GM12878 (cell line): ENCODE results near the gene USP37. TPM values are rescaled to one million over a fixed set of nuclear protein-coding genes. Genes with fewer than 3 reads are reported as not detected.

ENCODE experiments used
- ATAC-seq: fragments of 200-7000 bp; cut with Tn5 transposase; 3 replicates; pipeline ENCODE4 v1.9.1; 2020; ENCODE audit warnings: mild to moderate bottlenecking, moderate library complexity
- BruUV-seq: library from RNA; stranded (reverse); fragments of 400-500 nt; replicated peaks from 2 replicates; lab custom pipeline; 2021; lab: Mats Ljungman, UMichigan
- CTCF ChIA-PET: fragments of 300-600 bp; sonication (Branson Sonifier 250); formaldehyde crosslinking; extraction: SDS; loops from one replicate; lab custom pipeline; 2021; ENCODE audit warnings: inconsistent platforms; lab: Yijun Ruan, JAX
- POLR2A ChIA-PET: fragments of 350-600 bp; formaldehyde crosslinking; extraction: SDS; loops from one replicate; lab custom pipeline; 2021; ENCODE audit warnings: inconsistent platforms; lab: Charles Lee
- RAD21 ChIA-PET: fragments of 300-600 bp; sonication (Branson Sonifier 250); formaldehyde crosslinking; loops from one replicate; lab custom pipeline; 2023; ENCODE audit warnings: antibody characterized with exemption; ENCODE audit not compliant: unreplicated experiment; lab: Charles Lee
- SMC1A ChIA-PET: fragments of 300-600 bp; sonication (Branson Sonifier 250); formaldehyde crosslinking; loops from one replicate; lab custom pipeline; 2023; ENCODE audit not compliant: unreplicated experiment, uncharacterized antibody; lab: Charles Lee
- DNase-seq: peaks from one replicate; pipeline ENCODE4 v3.0.0-alpha.2; 2011; ENCODE audit warnings: low read depth, low spot score
- FAIRE-seq: peaks from 3 replicates; lab custom pipeline; 2011; peaks lifted over from hg19 to GRCh38; lab: Jason Lieb, UNC
- H2AFZ ChIP-seq: 2 replicates; pipeline ENCODE4 v1.6.0; 2011; ENCODE audit warnings: low read depth, low read length, control low read depth; ENCODE audit not compliant: control insufficient read depth
- H3K27ac ChIP-seq: 2 replicates; pipeline ENCODE4 v1.5.1; 2011; ENCODE audit warnings: control low read depth; ENCODE audit not compliant: control insufficient read depth, insufficient read depth
- H3K27me3 ChIP-seq, 2 experiments: replicated peaks in 1 of 2; 2 replicates each; pipeline versions ENCODE4 v1.6.0 to v1.6.1; 2011; ENCODE audit warnings: low read length in 1 of 2; ENCODE audit not compliant: control insufficient read depth in 2 of 2, insufficient read depth in 2 of 2
- H3K36me3 ChIP-seq, 2 experiments: 2 replicates each; pipeline ENCODE4 v1.5.1; 2011; ENCODE audit warnings: low read length in 1 of 2; ENCODE audit not compliant: control insufficient read depth in 2 of 2, insufficient read depth in 2 of 2
- H3K4me1 ChIP-seq: 2 replicates; pipeline ENCODE4 v1.6.1; 2011; ENCODE audit warnings: mild to moderate bottlenecking, low read length, moderate library complexity, mixed read lengths; ENCODE audit not compliant: control insufficient read depth, insufficient read depth
- H3K4me2 ChIP-seq: 2 replicates; pipeline ENCODE4 v1.6.0; 2011; ENCODE audit warnings: control low read depth; ENCODE audit not compliant: control insufficient read depth, insufficient read depth
- H3K4me3 ChIP-seq: fragments of 200-600 bp; sonication (generic); 2 replicates; pipeline ENCODE4 v1.5.1; 2016
- H3K79me2 ChIP-seq: 2 replicates; pipeline ENCODE4 v1.6.0; 2011; ENCODE audit warnings: low read length; ENCODE audit not compliant: control insufficient read depth, insufficient read depth
- H3K9ac ChIP-seq: 2 replicates; pipeline ENCODE4 v1.8.0; 2011; ENCODE audit warnings: low read length, control low read depth, mixed read lengths; ENCODE audit not compliant: control insufficient read depth, insufficient read depth
- H3K9me3 ChIP-seq: replicated peaks from 3 replicates; pipeline ENCODE4 v1.5.1; 2011; ENCODE audit warnings: mild to moderate bottlenecking, low read length; ENCODE audit not compliant: control insufficient read depth, insufficient read depth
- H4K20me1 ChIP-seq: 2 replicates; pipeline ENCODE4 v1.6.0; 2011; ENCODE audit not compliant: control insufficient read depth, insufficient read depth
- ASH2L ChIP-seq: fragments of 300-600, 200-600 bp; sonication (generic); IDR thresholded peaks from 2 replicates; pipeline ENCODE4 v1.6.1; 2017; ENCODE audit warnings: low read depth, mild to moderate bottlenecking, borderline replicate concordance
- ATF3 ChIP-seq: IDR thresholded peaks from 2 replicates; pipeline ENCODE4 v1.6.1; 2011; ENCODE audit warnings: low read depth, mild to moderate bottlenecking, low read length, moderate library complexity, borderline replicate concordance; ENCODE audit errors: extremely low read depth
- BCLAF1 ChIP-seq: fragments of 450-650 bp; IDR thresholded peaks from 2 replicates; pipeline ENCODE4 v1.6.1; 2017; ENCODE audit warnings: antibody characterized with exemption, mild to moderate bottlenecking, moderate library complexity
- FOS ChIP-seq: IDR thresholded peaks from 3 replicates; pipeline ENCODE4 v1.6.1; 2011; ENCODE audit warnings: borderline replicate concordance; ENCODE audit not compliant: insufficient read length; ENCODE audit errors: extremely low read depth
- GATAD2B ChIP-seq: fragments of 450-650 bp; conservative IDR thresholded peaks from 2 replicates; pipeline ENCODE4 v1.6.1; 2017; ENCODE audit warnings: low read depth, mild to moderate bottlenecking, moderate library complexity
- HDAC2 ChIP-seq: fragments of 200-600 bp; sonication (generic); IDR thresholded peaks from 2 replicates; pipeline ENCODE4 v1.6.1; 2017
- MTA2 ChIP-seq: fragments of 450-650 bp; IDR thresholded peaks from 2 replicates; pipeline ENCODE4 v1.6.1; 2016; ENCODE audit warnings: low read depth, mild to moderate bottlenecking, moderate library complexity
- MXI1 ChIP-seq: fragments of 150-350 bp; IDR thresholded peaks from 2 replicates; pipeline ENCODE4 v1.6.1; 2011; ENCODE audit warnings: low read depth, mild to moderate bottlenecking, inconsistent platforms, low read length, improper control_type of control experiment
- NBN ChIP-seq: fragments of 450-650 bp; IDR thresholded peaks from 2 replicates; pipeline ENCODE4 v1.6.1; 2016
- NFIC ChIP-seq: IDR thresholded peaks from 2 replicates; pipeline ENCODE4 v1.6.1; 2012; ENCODE audit warnings: low read depth, mild to moderate bottlenecking, inconsistent platforms, low read length, moderate library complexity
- NFXL1 ChIP-seq: fragments of 450-650 bp; IDR thresholded peaks from 2 replicates; pipeline ENCODE4 v1.6.1; 2017; ENCODE audit warnings: antibody characterized with exemption, mild to moderate bottlenecking, borderline replicate concordance
- NR2C1 ChIP-seq: fragments of 450-650 bp; IDR thresholded peaks from 2 replicates; pipeline ENCODE4 v1.6.1; 2017; ENCODE audit warnings: antibody characterized with exemption, mild to moderate bottlenecking, moderate library complexity
- NR2C2 ChIP-seq: IDR thresholded peaks from 2 replicates; pipeline ENCODE4 v1.6.1; 2011; ENCODE audit warnings: borderline replicate concordance, low read depth; ENCODE audit not compliant: control insufficient read depth, insufficient read length
- POLR2AphosphoS2 ChIP-seq: IDR thresholded peaks from 2 replicates; pipeline ENCODE4 v1.6.1; 2011; ENCODE audit warnings: low read depth, mild to moderate bottlenecking, low read length, improper control_type of control experiment, moderate library complexity
- SIN3A ChIP-seq: IDR thresholded peaks from 2 replicates; pipeline ENCODE4 v1.6.1; 2012; ENCODE audit warnings: low read depth, low read length, improper control_type of control experiment
- SPI1 ChIP-seq: IDR thresholded peaks from 2 replicates; pipeline ENCODE4 v1.6.1; 2011; ENCODE audit warnings: low read depth, mild to moderate bottlenecking, low read length, moderate library complexity, borderline replicate concordance; ENCODE audit not compliant: insufficient read depth
- ZZZ3 ChIP-seq: IDR thresholded peaks from 2 replicates; pipeline ENCODE4 v1.6.1; 2011; ENCODE audit warnings: low read depth; ENCODE audit not compliant: control insufficient read depth, insufficient read length
- WGBS: methylation state at CpG from one replicate; pipeline ENCODE4 v1.1.6; 2016; ENCODE audit warnings: low lambda C conversion rate; ENCODE audit not compliant: insufficient replicate concordance, insufficient coverage; ENCODE audit errors: missing lambda C conversion rate; 5-methylcytosine and 5-hydroxymethylcytosine counted together
- in situ Hi-C: fragments of 300-500 bp; cut with MboI; formaldehyde crosslinking; loops from 9 replicates; pipeline ENCODE4 v1.14.3; 2018; ENCODE audit warnings: mixed read lengths
- intact Hi-C: fragments of 100-400 bp; cut with micrococcal nuclease; formaldehyde crosslinking; loops from one replicate; pipeline ENCODE4 v1.14.2; 2022; ENCODE audit not compliant: unreplicated experiment
- polyA plus RNA-seq, 11 experiments: library from polyadenylated mRNA; depleted of rRNA in 4 of 11; unstranded in 6 of 11; stranded (reverse) in 5 of 11; fragments of >200 nt; fragmentation: Nextera tagmentation in 4 of 11; fragmentation: Illumina TruSeq in 1 of 11; extraction: Ambion mirVana in 4 of 11; extraction: Trizol in 1 of 11; gene quantifications; 1 replicate in 1 of 11; 2 replicates in 10 of 11; pipeline versions ENCODE4 v1.2.1 to v1.2.3, GENCODE V29; 2011 to 2016; ENCODE audit warnings: inconsistent platforms in 2 of 11, missing spikeins in 2 of 11, low read depth in 1 of 11
- total RNA-seq, 4 experiments: library from RNA; depleted of rRNA in 3 of 4; stranded (reverse); fragments of >200 nt in 3 of 4; fragmentation: Illumina TruSeq in 1 of 4; extraction: Trizol in 1 of 4; gene quantifications; 2 replicates each; pipeline versions ENCODE4 v1.2.1 to v1.2.3, GENCODE V29; 2013 to 2021

Gene USP37
- total and polyA plus RNA-seq, 10 of the 15 experiments (the other 5 are each of a cell fraction or from before 2014, with no cell fraction given), result 2.8 to 16.0 (median 10.4) TPM

- FAIRE-seq (no peak), DNase-seq (no peak), ATAC-seq (no peak)
- Histone ChIP-seq H3K9me3 (no peaks in the 10 kb centered on the region), H3K4me3 (no peak overlapping the region), H3K36me3 (peaks cover 7 to 10% of the 10 kb centered on the region in 2 experiments; a peak in 3 of 4 replicates), H3K9ac (no peak overlapping the region), H3K4me2 (0 out of 2 replicates have a peak overlapping the region, but pooled peaks have one; percentile 17), H2AFZ (no peak overlapping the region), H3K27me3 (no peaks in the 10 kb centered on the region), H3K4me1 (peaks cover 32% of the 10 kb centered on the region), H4K20me1 (peaks cover 4% of the 10 kb centered on the region; the same call in 1 of the 2 replicates), H3K27ac (no peak overlapping the region), H3K79me2 (peaks cover 37% of the 10 kb centered on the region)
- intact Hi-C loops, result no loop called here
- WGBS, result 89% methylated on average over 21 of the region's 26 CpGs
- BruUV-seq, result no TSS peak
- ChIA-PET POLR2A (no interaction called here), RAD21 (interaction anchor here (1.1 kb wide), 1 partner anchor 68 kb away, joined by 3 read pairs; no protein-coding TSS in a partner anchor), SMC1A (no interaction called here), CTCF (no interaction called here)
- in situ Hi-C loops, result loop anchor here (10.0 kb wide), 1 partner anchor 442 kb away; no protein-coding TSS in a partner anchor
- TF ChIP-seq NFXL1 (no peak), MXI1 (no peak), SIN3A (no peak), ATF3 (no peak), NR2C1 (no peak), GATAD2B (no peak), ZZZ3 (no peak), NR2C2 (no peak), FOS (no peak), NFIC (no peak), BCLAF1 (no peak), HDAC2 (no peak), NBN (no peak), POLR2AphosphoS2 (no peak), MTA2 (no peak), SPI1 (no peak), ASH2L (no peak)
Measured at GRCh38 chr2:218402911-218403411, 165.2 kb downstream of the USP37 start.
